HepG2 (cell line): ENCODE measurements around the gene GLO1. TPM values are rescaled to one million over a fixed set of nuclear protein-coding genes. Genes with fewer than 3 reads are reported as not detected.

Experiments used
- CHCHD3 ChIP-seq: sonication (generic); formaldehyde crosslinking; IDR thresholded peaks from 2 replicates; pipeline ENCODE4 v1.8.0; 2022; ENCODE audit warnings: mild to moderate bottlenecking, missing genetic modification reagents, moderate library complexity
- KMT2B ChIP-seq: IDR thresholded peaks from 2 replicates; pipeline ENCODE4 v1.6.1; 2016; ENCODE audit warnings: missing genetic modification reagents, missing compliant biosample characterization
- RCOR2 ChIP-seq: IDR thresholded peaks from 2 replicates; pipeline ENCODE4 v1.6.1; 2016; ENCODE audit warnings: missing biosample characterization, missing genetic modification reagents
- SRSF1 ChIP-seq: fragments of 200-400 bp; formaldehyde crosslinking; optimal IDR thresholded peaks from 2 replicates; pipeline ENCODE3; 2017; ENCODE audit warnings: mild to moderate bottlenecking, low read depth, low read length, moderate library complexity
- TBL1XR1 ChIP-seq: fragments of 150-350 bp; IDR thresholded peaks from 2 replicates; pipeline ENCODE4 v1.6.1; 2014; ENCODE audit warnings: borderline replicate concordance, low read length; ENCODE audit not compliant: partially characterized antibody
- THYN1 ChIP-seq: sonication (generic); formaldehyde crosslinking; IDR thresholded peaks from 2 replicates; pipeline ENCODE4 v1.8.1; 2023; ENCODE audit warnings: low read depth, mild to moderate bottlenecking, moderate library complexity, missing genetic modification reagents, borderline replicate concordance
- ZFY ChIP-seq: sonication (generic); formaldehyde crosslinking; IDR thresholded peaks from 2 replicates; pipeline ENCODE4 v1.4.0; 2020; ENCODE audit warnings: missing genetic modification reagents
- ZNF10 ChIP-seq: sonication (generic); formaldehyde crosslinking; IDR thresholded peaks from 2 replicates; pipeline ENCODE4 v1.4.0; 2020; ENCODE audit warnings: mild to moderate bottlenecking, low read depth, missing genetic modification reagents, borderline replicate concordance
- ZNF234 ChIP-seq: sonication (generic); formaldehyde crosslinking; conservative IDR thresholded peaks from 2 replicates; pipeline ENCODE4 v1.5.1; 2020; ENCODE audit warnings: mild to moderate bottlenecking, missing genetic modification reagents
- ZNF430 ChIP-seq: sonication (generic); formaldehyde crosslinking; IDR thresholded peaks from 2 replicates; pipeline ENCODE4 v1.9.0; 2021; ENCODE audit warnings: mild to moderate bottlenecking, missing genetic modification reagents
- ZNF672 ChIP-seq: sonication (generic); formaldehyde crosslinking; IDR thresholded peaks from 2 replicates; pipeline ENCODE4 v1.8.1; 2022; ENCODE audit warnings: missing genetic modification reagents
- ZNF766 ChIP-seq: sonication (generic); formaldehyde crosslinking; IDR thresholded peaks from 2 replicates; pipeline ENCODE4 v1.5.0; 2020; ENCODE audit warnings: missing genetic modification reagents, borderline replicate concordance
- ZNF772 ChIP-seq: sonication (generic); formaldehyde crosslinking; IDR thresholded peaks from 2 replicates; pipeline ENCODE4 v1.5.0; 2020; ENCODE audit warnings: mild to moderate bottlenecking, missing genetic modification reagents
- ZSCAN20 ChIP-seq: sonication (generic); formaldehyde crosslinking; IDR thresholded peaks from 2 replicates; pipeline ENCODE4 v1.4.0; 2020; ENCODE audit warnings: missing genetic modification reagents, mild to moderate bottlenecking, borderline replicate concordance
- ZSCAN9 ChIP-seq: IDR thresholded peaks from 2 replicates; pipeline ENCODE4 v1.6.1; 2016; ENCODE audit warnings: borderline replicate concordance
- polyA plus RNA-seq, 8 experiments: library from polyadenylated mRNA; depleted of rRNA in 3 of 8; stranded (reverse) in 7 of 8; unstranded in 1 of 8; fragments of >200 nt; fragmentation: Illumina TruSeq in 4 of 8; extraction: Trizol in 4 of 8; gene quantifications; 2 replicates each; pipeline versions ENCODE4 v1.2.1 to v1.2.3, GENCODE V29; 2011 to 2016; ENCODE audit warnings: low read depth in 4 of 8, missing spikeins in 1 of 8, mixed read lengths in 1 of 8; ENCODE audit not compliant: insufficient read depth in 1 of 8
- total RNA-seq, 5 experiments: library from RNA; depleted of rRNA; stranded (reverse); fragments of >200 nt; fragmentation: Illumina TruSeq; extraction: Trizol; gene quantifications; 2 replicates each; pipeline ENCODE4 v1.2.3, GENCODE V29; 2016; ENCODE audit warnings: low read depth in 1 of 5
- TF ChIP-seq, protein P1 (sequence below): sonication (generic); formaldehyde crosslinking; IDR thresholded peaks from 2 replicates; pipeline ENCODE4 v1.5.1; 2020; ENCODE audit warnings: mild to moderate bottlenecking, missing genetic modification reagents, borderline replicate concordance
- TF ChIP-seq, protein P2 (sequence below): sonication (generic); formaldehyde crosslinking; IDR thresholded peaks from 2 replicates; pipeline ENCODE4 v1.4.0; 2020; ENCODE audit warnings: missing genetic modification reagents, mild to moderate bottlenecking, borderline replicate concordance
- TF ChIP-seq, protein P3 (sequence below): sonication (generic); formaldehyde crosslinking; IDR thresholded peaks from 2 replicates; pipeline ENCODE4 v1.9.0; 2022; ENCODE audit warnings: missing genetic modification reagents, mild to moderate bottlenecking, borderline replicate concordance
- TF ChIP-seq, protein P4 (sequence below): sonication (generic); formaldehyde crosslinking; IDR thresholded peaks from 2 replicates; pipeline ENCODE4 v1.4.0; 2020; ENCODE audit warnings: missing genetic modification reagents

GLO1 gene
- total and polyA plus RNA-seq, 2 of the 13 experiments (the other 11 are each of a cell fraction or from before 2014, with no cell fraction given) = 77.1 to 177 TPM

DNA sequence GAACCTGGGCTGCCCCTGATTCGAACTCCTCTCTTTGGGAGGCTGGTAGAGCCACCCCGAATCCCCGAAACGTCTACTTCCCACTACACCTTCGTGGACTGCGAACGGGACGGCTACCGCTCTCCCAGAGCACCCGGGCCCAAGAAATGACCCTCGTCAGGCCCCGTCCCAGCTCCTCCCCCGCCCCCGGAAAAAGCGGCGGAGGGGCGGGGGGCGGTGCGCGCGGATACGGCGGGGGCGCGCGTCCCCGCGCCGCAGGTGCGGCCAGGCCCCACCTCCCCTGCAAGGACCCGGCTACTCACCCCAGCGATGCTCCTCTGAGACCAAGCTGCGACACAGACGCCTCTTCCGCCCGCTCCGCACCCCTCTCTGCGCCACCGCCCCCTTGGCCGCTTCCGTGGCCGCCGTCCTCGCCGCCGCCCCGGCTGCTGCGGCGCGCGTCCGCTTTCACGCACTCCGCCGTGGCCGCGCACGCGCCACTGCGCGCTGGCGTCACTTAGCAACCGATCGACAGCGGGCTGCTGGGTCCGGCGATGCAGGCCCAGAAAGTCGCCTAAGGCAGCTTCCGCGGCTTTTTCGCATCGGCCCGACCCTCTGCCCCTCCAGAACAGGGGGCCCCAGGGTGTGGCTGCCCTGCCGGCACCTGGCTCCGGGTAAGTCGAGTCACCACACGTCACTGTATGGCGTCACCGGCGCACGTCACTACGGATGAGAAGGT is 63.3 kb downstream of the GLO1 start, which contains the start of gene BTBD9 (continued):
- TF ChIP-seq ZNF766 (CRISPR knock-in tag) (peak; percentile 41), ZFY (peak; percentile 88), SRSF1 (no peak), ZNF672 (CRISPR knock-in tag) (no peak), ZSCAN20 (0 out of 2 replicates have a peak, but pooled peaks have one; percentile 48), CHCHD3 (CRISPR knock-in tag) (0 out of 2 replicates have a peak, but pooled peaks have one; percentile 68), RCOR2 (CRISPR knock-in tag) (no peak), ZNF772 (CRISPR knock-in tag) (peak; percentile 73), ZNF234 (CRISPR knock-in tag) (peak; percentile 64), ZNF430 (CRISPR knock-in tag) (no peak), THYN1 (no peak), KMT2B (CRISPR knock-in tag) (peak; percentile 74; the same call in 1 of the 2 replicates), TBL1XR1 (no peak), ZSCAN9 (no peak), ZNF10 (CRISPR knock-in tag) (no peak)
- TF ChIP-seq, protein P1, sequence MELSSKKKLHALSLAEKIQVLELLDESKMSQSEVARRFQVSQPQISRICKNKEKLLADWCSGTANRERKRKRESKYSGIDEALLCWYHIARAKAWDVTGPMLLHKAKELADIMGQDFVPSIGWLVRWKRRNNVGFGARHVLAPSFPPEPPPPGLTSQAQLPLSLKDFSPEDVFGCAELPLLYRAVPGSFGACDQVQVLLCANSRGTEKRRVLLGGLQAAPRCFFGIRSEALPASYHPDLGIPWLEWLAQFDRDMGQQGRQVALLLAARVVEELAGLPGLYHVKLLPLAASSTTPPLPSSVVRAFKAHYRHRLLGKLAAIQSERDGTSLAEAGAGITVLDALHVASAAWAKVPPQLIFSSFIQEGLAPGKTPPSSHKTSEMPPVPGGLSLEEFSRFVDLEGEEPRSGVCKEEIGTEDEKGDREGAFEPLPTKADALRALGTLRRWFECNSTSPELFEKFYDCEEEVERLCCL (CRISPR knock-in tag) = no peak; the same call in 1 of the 2 replicates
- TF ChIP-seq, protein P2, sequence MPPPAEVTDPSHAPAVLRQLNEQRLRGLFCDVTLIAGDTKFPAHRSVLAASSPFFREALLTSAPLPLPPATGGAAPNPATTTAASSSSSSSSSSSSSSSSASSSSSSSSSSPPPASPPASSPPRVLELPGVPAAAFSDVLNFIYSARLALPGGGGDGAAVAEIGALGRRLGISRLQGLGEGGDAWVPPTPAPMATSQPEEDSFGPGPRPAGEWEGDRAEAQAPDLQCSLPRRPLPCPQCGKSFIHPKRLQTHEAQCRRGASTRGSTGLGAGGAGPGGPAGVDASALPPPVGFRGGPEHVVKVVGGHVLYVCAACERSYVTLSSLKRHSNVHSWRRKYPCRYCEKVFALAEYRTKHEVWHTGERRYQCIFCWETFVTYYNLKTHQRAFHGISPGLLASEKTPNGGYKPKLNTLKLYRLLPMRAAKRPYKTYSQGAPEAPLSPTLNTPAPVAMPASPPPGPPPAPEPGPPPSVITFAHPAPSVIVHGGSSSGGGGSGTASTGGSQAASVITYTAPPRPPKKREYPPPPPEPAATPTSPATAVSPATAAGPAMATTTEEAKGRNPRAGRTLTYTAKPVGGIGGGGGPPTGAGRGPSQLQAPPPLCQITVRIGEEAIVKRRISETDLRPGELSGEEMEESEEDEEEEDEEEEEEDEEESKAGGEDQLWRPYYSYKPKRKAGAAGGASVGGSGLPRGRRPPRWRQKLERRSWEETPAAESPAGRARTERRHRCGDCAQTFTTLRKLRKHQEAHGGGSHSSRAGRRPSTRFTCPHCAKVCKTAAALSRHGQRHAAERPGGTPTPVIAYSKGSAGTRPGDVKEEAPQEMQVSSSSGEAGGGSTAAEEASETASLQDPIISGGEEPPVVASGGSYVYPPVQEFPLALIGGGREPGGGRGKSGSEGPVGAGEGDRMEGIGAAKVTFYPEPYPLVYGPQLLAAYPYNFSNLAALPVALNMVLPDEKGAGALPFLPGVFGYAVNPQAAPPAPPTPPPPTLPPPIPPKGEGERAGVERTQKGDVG (CRISPR knock-in tag) = no peak
- TF ChIP-seq, protein P3, sequence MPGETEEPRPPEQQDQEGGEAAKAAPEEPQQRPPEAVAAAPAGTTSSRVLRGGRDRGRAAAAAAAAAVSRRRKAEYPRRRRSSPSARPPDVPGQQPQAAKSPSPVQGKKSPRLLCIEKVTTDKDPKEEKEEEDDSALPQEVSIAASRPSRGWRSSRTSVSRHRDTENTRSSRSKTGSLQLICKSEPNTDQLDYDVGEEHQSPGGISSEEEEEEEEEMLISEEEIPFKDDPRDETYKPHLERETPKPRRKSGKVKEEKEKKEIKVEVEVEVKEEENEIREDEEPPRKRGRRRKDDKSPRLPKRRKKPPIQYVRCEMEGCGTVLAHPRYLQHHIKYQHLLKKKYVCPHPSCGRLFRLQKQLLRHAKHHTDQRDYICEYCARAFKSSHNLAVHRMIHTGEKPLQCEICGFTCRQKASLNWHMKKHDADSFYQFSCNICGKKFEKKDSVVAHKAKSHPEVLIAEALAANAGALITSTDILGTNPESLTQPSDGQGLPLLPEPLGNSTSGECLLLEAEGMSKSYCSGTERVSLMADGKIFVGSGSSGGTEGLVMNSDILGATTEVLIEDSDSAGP = peak; percentile 57; the same call in 1 of the 2 replicates
- TF ChIP-seq, protein P4, sequence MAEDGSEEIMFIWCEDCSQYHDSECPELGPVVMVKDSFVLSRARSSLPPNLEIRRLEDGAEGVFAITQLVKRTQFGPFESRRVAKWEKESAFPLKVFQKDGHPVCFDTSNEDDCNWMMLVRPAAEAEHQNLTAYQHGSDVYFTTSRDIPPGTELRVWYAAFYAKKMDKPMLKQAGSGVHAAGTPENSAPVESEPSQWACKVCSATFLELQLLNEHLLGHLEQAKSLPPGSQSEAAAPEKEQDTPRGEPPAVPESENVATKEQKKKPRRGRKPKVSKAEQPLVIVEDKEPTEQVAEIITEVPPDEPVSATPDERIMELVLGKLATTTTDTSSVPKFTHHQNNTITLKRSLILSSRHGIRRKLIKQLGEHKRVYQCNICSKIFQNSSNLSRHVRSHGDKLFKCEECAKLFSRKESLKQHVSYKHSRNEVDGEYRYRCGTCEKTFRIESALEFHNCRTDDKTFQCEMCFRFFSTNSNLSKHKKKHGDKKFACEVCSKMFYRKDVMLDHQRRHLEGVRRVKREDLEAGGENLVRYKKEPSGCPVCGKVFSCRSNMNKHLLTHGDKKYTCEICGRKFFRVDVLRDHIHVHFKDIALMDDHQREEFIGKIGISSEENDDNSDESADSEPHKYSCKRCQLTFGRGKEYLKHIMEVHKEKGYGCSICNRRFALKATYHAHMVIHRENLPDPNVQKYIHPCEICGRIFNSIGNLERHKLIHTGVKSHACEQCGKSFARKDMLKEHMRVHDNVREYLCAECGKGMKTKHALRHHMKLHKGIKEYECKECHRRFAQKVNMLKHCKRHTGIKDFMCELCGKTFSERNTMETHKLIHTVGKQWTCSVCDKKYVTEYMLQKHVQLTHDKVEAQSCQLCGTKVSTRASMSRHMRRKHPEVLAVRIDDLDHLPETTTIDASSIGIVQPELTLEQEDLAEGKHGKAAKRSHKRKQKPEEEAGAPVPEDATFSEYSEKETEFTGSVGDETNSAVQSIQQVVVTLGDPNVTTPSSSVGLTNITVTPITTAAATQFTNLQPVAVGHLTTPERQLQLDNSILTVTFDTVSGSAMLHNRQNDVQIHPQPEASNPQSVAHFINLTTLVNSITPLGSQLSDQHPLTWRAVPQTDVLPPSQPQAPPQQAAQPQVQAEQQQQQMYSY (CRISPR knock-in tag) = no peak
